AML-193 (cell line): ENCODE results near the gene PTPRK.
"Not testable (repeated sequence)": the region's sequence is repeated elsewhere in the genome, so short reads cannot be mapped to it uniquely, and the experiment has no call there.

Experiments used
- DNase-seq, 2 experiments: peaks; one replicate each; lab custom pipeline; 2025; lab: John Stamatoyannopoulos, UW

PTPRK gene

DNA sequence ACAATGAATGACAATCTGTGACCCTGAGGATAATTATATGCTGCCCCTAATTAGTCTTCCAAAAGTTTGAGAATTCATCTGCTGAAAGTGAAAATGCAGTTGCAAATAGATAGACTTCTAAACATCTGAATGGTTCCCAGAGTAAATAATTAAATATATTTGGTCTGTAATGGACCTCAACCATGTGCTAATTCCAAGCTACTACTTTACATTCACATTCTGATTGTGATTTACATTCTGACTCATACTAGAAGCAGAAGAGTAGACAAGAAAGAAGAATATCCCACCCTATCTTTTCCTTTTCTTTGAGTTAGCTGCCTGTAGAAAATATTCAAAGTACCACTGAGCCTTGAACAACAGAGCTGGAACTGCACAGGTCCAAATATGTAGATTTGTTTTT is 80.8 kb downstream of the PTPRK start:
- no peak for DNase-seq

DNA sequence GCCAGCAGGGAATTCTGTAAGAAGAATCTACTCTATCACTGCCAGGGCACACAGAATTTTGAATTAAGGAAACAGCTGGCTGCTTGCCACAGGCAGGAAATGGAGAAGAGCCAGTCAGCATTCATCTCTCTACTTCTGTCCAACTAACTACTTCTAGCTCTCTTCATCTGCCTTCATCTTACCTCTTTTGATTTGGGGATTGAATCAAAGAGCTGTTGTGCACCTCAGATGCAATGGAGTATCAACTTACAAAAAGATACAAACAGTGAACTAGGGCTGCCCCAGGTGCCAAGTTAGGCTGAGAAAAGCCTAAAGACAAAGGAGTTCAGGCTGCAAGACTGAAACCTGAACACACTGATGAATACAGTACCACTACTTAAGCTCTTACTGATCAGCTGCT is 82.0 kb downstream of the PTPRK start:
- no peak for DNase-seq

DNA sequence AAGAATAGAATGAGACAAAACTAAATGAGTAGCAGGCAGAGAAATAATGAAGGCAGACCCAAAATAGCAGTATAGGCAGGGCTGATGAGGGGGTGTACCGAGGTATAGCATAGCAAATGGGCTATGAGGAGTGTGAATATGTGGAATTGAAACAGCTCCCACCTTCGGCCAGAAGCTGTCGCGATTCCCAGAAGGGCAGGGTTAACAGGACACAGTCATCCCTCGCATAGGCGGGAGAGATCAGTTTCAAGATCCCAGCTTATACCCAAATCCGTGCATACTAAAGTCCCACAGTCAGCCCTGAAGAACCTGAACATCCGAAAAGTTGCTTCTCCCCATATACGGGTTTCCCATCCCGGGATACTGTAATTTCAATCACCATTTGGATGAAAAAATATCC is 82.7 kb downstream of the PTPRK start:
- no peak for DNase-seq

DNA sequence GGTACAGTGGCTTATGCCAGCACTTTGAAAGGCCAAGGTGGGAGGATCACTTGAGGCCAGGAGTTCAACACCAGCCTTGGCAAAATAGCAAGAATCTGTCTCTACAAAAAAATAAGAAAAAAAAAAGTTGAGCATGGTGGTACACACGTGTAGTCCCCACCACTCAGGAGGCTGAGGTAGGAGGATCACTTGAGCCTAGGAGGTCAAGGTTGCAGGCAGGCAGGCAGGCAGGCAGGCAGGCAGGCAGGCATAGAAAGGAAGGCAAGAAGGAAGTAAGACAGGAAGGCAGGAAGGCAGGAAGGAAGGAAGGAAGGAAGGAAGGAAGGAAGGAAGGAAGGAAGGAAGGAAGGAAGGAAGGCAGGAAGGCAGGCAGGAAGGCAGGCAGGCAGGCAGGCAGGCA is 85.6 kb downstream of the PTPRK start:
- DNase-seq: not testable (repeated sequence)

DNA sequence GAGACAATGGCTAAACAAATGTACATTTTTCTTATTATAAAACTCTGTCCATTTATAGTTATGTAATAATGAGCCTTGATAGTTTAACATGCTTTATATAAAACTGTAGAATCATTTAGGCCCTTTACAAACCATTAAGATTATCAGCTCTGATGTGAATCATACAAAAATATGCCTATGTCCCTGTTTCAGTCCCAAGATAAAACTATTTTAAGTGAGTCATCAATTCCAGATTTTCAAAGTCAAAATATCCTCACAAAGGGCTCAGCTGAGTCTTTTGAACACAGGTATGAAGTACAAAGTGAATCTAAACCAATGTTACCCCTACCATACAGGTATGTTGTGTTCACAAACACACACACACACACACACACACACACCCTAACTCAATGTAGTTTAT is 88.0 kb downstream of the PTPRK start:
- DNase-seq: no peak

DNA sequence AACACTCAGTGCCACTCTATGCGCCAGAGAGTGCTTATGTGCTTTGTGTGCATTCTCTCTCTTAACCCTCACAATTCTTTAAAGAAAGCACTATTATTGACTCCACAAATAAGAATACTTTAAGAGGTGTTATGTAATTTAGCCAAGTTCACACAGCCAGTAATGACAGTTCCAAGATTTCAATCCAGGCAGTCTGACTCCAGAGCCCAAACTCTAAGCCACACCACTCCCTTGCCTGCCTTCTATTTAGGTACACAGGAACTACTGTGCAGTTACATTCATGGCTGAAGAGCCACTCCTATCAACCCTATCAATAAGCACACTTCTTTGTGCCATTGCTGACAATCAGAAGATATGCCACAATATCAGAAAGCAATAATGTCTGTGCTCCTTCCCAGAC is 93.3 kb downstream of the PTPRK start:
- no peak for DNase-seq

DNA sequence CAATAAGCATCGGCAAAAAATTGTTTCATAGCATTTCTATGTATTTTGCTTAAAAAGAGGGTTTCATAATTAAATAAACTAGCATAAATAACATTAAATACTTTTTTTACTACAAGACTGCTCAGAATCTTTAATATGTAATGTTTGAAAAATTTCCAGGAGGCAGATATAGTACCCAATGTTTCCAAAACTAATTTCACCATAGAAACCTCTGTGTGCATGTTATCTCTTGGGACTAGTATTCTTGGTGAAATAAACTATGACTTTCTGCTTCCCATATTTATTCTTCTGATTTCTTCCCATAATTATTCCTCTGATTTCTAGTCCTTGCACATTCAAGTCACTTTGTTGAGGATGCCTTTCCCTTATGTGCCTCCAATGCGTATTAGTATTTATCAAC is 94.5 kb downstream of the PTPRK start:
- no peak for DNase-seq

DNA sequence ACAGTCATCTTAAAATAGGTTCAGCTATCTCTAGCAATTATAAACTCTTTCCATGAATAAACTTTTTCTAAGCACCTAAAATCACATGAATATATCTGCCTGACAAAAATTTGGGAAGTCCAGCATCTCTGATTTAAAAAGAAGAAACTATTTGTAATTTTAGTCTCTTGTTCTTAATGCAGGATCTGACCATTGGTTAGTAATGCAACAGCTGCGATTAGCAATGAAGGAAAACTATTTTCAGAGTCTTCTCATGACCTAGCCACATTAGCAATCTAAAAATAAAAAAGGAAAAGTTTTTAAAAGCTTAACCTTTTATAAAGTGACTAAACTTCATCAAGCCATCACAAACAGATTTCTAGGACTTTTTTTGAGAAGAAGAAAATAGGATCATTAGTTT is 97.5 kb downstream of the PTPRK start:
- DNase-seq: no peak

DNA sequence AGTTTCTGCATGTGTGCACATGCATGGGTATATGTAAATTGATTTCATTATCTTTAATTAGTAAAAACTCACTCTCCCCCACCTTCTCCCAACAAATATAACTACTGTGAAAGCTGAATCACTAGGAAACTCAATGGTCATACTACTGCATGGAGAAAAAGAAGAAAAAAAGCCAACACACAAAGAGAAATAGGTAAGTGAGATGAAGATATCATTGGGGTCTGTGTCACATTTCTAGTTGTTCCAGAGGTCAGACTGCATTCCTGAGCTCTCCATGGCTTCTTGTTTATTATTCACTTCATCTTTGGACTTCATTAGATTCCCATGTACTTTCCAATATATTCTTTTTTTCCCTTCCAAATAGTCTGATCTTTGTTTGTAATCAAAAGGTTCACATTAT is 98.2 kb downstream of the PTPRK start:
- DNase-seq: no peak

DNA sequence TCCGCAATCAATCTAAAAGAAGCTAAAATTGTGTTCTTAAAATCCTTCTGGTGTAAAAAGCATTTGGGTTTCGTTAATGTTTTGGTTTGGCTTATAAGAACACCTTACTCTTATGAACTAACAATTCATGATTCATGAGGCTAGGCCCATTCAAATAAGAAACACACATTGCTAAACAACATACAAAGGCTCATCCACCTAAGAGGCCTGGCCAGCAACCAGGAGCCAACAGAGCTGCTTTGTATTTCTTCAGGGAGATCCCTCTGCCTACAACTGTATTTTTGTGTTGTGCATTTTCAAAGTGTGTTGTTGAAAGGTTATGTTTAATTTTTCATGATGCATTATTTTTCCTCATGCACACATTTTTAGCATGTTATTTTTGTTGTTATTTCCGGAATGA is 98.6 kb downstream of the PTPRK start:
- DNase-seq: no peak

DNA sequence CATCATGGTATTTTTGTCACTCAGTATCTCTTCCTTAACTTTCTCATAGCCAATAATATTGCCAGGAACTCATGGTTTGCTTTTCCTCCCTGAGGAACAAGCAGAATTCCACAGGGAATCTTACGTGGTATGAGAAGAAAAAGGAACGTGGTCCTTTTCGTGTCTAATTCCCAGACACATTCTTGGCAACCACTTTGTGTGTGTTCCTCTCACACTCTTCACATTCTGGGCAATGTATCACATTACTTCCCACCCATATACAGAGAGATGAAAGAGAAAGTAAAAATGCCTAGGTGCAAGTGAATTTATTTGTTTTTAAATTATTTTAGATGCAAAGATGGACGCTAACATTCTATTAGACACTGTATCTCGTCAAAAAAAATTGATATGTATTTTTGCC is 102.7 kb downstream of the PTPRK start:
- DNase-seq: no peak

DNA sequence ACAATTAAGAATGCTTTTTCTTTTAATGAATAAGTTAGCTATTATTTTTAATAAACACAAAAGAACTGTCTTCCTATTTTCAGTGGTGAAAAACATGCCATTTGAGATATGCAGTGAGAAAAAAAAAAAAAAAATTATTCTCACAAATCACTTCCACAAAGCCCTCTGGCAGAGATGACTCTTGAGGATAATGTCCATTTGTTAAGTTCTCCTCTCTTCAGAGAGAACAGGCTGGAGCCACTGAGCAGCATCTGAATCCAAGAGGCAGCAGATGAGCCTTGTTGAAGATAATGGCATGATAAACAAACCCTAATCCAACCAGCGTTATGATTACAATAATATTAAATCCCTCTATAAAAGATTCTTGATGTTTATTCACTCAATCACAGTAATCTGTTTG is 105.0 kb downstream of the PTPRK start:
- no peak for DNase-seq

DNA sequence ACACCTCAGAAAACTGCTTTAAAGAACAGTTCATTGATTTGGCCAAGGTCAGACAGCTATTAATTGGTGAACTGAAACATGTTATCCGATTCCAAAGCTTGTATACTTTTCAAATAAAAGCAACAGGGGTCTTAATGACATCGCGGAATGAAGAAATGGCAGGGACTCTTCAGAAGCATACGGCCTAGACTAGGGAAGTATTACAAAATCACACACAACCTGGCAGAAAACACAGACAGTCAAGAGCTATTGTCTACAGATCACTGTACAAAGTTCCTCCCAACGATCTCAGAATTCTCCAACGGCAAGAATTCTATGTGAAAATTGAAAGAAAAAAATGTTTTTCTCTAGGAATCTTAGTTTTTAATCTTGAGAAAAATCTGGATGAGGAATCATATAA is 105.5 kb downstream of the PTPRK start:
- no peak for DNase-seq

DNA sequence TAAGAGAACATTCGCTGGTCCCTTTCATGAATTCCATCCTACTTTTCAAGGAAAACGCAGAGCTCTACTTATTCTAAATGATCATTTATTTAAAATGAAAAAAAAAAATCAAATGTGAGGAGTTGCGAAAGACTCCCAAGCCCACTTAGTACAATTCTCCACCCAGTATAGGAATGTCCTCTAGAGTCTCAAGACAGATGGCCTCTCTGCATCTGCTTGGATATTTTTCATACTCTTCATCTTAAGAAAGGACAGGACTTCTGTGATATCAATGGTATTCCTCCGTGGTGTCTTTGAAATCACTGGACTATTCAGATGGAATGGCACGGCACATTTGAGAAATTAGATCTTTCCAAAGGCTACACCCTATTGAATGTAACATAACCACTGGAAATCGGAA is 107.1 kb downstream of the PTPRK start:
- no peak for DNase-seq

DNA sequence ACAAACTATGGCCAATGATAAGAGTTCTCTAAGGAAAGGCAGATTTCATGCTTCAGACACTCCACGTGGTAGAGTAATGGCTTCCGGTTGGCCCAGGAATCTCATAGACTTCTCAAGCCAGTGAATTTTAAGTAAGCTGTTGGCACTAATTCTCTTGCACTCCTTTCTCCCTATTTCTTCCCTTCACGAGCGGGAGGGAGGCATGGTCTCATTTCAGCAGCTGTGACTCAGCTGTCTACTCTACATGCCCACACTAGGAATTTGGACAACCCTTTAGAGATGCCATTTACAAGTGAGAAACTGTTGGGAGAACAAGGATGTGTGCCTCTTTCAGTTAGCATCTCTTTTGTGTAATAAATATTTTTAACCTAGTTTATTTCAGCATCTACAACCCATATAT is 107.7 kb downstream of the PTPRK start:
- DNase-seq: no peak

DNA sequence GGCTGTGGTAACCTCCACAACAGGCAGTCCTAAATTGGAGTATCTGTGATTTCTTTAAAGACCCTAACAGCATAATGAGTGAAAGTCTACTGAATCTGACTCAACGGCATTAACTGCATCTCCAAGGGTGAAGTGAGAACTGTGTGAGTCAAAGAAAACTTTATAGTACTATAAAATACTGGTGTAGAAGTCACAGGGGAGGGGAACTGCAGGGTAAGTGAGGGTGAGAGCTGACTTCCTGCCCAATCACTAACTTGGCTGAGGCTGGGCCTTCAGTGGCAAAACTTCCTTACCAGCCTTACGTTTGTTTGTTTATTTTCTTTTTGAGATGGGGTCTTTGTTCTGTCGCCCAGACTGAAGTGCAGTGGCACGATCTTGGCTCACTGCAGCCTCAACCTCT is 109.8 kb downstream of the PTPRK start:
- no peak for DNase-seq

DNA sequence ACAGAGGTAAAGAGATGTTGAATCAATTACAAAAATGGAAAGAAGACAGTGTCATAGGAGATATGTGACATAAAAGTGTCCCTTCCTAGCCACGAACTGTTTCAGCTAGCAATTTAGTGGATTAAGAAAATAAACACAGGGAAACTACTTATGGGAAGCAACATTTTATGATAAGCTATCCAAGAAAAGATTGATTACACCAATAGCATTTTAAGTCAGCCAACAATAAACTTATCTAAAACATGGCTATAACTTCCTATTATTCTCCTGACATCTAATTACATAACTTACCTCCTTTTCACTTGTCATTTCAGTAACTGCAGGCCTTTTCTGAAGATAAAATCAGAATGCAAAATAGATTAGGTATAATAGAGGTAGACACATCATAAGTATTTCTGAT is 111.4 kb downstream of the PTPRK start:
- DNase-seq: no peak

DNA sequence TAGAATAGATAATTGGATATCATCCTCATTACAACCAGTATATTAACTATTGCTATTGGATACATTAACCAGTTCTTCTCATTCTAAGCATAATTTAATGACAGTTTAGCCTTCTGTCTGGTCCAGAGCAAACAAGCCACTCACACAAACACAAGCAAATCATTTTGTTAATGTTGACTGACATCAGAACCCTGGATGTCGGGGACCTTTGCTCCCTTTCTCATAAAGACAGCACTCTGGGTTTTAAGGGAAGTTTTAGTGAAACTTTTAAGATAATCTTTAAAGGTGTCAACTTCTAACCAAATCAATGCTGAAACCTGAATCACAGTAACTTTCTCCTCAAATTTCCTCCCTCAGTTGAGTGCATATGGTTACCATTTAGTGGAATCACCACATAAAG is 113.9 kb downstream of the PTPRK start:
- DNase-seq: no peak

DNA sequence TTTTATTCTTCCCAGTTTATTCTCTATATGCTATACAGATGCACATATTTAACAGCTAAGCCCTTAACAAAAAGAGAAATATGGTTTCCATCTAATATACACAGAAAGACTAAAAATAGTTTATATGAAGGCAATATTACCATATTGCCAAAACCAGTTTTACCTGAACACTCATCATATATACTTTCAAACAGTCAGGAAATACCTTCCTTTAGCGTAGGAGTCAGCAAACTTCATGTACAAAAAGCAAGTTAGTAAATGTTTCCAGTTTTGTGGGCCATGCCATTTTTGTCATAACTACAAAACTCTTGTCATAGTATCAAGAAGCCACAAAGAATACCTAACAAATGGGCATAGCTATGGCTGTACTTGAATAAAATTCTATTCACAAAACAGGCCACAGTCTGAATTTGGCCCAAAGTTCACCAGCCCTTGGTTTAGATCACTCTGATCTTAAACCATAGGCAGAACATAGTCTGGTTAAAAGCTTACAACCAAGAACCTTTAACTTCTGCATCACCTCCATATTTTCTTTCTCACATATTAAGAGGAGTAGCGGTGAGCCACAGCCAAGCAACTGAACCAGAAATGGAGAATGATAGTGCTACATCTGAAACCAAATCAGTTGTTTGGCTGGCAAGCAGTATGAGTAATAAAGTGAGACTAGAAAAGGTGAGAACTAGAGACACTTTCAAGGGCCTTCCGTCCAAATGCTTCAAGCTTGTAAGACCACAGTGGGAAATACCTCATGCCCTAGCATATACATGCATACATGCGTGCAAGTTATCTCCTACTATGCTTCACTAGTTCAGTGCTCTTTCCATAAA is 116.6 kb downstream of the PTPRK start:
- DNase-seq: no peak

DNA sequence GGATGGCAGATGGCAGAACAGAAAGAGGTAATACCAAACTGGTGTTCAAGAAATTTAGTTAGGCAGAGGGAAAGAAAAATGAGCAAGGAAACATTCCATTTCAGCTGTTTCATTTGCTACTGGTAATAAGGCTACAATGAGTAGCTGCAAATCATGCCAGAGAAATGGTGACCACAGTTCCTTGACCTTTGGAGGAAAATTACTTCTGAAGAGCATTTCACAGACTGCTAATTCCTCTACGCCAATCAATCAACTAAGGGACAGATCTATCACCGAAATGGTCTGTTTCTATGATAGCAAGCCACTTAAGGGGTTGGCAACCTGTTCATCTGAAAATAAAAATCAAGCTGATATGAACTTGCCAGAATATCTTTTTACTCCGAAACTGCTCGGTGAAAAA is 119.5 kb downstream of the PTPRK start:
- no peak for DNase-seq

DNA sequence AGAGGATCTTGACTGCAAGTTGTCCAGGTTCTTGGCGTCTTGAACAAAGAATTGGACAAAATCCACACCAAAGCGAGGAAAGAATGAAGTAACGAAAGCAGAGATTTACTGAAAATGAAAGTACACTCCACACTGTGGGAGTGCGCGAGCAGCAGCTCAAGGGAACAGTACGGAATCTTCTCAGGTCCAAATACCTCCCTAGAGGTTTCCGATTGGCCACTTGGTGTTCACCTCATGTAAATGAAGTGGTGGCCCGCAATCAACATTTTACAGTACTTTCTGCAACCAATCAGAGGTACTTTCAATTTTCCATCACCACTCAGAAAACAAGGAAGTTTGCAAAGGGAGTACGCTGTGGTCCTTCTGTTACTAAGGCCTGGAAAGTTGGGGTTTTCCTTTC is 122.4 kb downstream of the PTPRK start:
- no peak for DNase-seq

DNA sequence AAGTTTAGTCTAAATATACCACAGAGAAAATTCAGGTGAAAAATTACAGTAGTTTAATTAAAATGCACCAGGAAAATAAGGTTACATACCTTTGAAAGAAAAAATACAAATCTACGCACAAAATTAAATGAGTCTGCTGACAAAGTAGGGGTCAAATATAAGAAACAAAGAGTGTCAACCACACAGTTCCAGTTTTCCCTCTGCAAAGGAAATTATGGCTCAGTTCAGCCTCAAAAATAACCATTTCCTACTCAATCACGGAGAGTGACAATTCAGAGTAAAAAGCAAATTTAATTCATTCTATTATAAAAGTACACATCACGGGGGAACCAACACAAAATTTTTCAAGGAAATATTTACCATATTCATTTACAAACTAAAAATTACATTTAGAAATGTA is 124.8 kb downstream of the PTPRK start:
- DNase-seq: no peak

DNA sequence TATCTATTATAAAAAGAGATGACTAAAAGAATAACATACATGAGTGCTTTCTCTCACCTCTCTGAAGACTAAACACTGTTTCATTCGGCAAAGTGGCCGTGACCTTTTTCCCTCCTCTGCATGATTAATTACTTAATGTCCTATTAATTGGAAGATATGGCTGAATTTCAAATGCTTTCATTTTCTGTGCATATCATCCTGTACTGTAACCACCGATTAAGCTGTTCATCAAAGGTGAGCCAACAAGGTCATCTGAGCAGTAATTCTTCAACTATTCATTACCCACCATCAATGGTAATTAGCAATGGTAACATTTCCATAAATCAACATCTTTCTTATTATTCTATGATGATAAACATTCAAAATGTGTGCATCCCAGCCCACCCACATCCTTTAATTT is 125.2 kb downstream of the PTPRK start:
- DNase-seq: no peak

DNA sequence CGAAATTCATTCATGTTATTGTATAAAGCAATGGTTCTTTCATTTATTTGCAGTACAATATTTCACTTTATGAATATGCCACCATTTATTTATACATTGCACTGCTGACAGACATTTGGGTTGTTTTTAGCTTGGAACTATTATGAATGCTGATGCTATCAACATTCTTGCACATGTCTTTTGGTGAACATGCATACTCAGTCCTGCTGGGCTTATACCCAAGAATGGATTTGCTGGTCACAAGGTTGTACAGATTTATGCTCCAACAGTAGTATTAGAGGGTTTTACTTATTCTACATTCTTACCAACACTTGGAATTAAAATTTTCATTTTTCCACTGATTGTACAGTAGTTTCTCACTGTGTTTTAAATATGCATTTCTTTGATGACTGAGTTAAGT is 126.2 kb downstream of the PTPRK start:
- DNase-seq: no peak
